ENCODE data around the gene OSBP2.

OSBP2 gene

DNA sequence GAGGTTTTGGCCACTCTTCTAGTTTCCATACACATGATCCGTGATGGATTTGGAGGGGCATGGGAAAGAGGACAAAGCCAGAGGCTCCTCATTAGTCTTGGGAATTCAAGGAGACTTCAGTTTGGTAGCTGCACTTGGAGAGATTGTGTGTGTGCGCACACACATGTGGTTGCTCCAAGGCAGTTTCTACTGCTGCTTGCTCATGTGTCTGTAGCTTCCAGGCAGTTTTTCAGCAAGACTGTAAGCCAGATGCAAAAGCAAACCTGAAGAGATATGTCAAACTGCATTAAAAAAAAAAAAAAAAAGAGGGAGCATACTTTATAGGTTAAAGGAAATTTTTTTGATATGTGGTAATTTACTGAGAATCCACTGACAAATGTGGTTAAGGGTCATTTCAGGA is 95.7 kb downstream of the OSBP2 start:
- DNase-seq (ENCODE audit: extremely low spot score): no peak
- TF ChIP-seq, protein P1, sequence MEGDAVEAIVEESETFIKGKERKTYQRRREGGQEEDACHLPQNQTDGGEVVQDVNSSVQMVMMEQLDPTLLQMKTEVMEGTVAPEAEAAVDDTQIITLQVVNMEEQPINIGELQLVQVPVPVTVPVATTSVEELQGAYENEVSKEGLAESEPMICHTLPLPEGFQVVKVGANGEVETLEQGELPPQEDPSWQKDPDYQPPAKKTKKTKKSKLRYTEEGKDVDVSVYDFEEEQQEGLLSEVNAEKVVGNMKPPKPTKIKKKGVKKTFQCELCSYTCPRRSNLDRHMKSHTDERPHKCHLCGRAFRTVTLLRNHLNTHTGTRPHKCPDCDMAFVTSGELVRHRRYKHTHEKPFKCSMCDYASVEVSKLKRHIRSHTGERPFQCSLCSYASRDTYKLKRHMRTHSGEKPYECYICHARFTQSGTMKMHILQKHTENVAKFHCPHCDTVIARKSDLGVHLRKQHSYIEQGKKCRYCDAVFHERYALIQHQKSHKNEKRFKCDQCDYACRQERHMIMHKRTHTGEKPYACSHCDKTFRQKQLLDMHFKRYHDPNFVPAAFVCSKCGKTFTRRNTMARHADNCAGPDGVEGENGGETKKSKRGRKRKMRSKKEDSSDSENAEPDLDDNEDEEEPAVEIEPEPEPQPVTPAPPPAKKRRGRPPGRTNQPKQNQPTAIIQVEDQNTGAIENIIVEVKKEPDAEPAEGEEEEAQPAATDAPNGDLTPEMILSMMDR (IDR thresholded peaks at IDR 0.05; ENCODE audit: control extremely low read depth, extremely low read depth, low read depth, missing control alignments): no peak
- POLR2A ChIA-PET: no interaction called here
- CTCF ChIA-PET: interaction anchor here (1.6 kb wide), 1 partner anchor 10 kb away, joined by 3 read pairs; no protein-coding TSS in a partner anchor

DNA sequence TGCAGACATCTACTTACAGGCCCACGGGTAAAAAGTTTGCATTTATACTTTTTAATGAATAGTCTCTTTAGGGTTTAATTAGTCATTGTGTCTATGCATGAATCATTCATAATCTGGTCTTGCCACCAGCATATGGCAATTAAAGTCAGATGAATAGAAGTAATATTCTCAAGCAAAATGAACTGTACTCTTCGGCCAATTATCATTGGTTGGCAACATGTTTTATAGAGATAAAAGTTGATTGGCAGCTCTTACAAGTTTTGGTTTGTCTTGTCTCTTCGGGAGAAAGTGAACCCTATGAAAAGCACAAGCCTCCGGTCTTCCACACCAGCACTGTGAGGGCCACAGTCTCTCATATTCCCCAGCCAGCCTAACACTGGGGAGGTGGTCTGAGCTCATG is 97.8 kb downstream of the OSBP2 start:
- ChIA-PET CTCF (no interaction called here), POLR2A (no interaction called here)
- TF ChIP-seq, protein P1 (IDR thresholded peaks at IDR 0.05; ENCODE audit: control extremely low read depth, extremely low read depth, low read depth, missing control alignments): no peak
- DNase-seq (ENCODE audit: extremely low spot score): no peak

DNA sequence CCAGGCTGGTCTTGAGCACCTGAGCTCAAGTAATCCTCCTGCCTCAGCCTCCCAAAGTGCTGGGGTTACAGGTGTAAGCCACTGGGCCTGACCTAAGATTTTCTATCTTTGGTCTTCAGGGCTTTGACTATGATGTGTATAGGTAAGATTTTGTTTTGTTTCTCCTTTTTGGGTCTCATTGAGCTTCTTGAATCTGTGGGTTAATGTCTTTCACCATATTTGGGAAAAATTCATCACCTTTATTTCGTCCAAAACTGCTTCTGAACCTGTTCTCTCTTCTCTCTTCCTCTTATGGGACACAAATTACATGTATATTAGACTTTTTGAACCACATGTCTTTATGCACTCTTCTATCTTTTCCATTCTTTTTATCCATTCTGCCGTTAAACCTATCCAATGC is 100.4 kb downstream of the OSBP2 start:
- ChIA-PET CTCF (interaction anchor here (1.1 kb wide), 1 partner anchor 32 kb away, joined by 3 read pairs; no protein-coding TSS in a partner anchor), POLR2A (no interaction called here)
- no peak for DNase-seq (ENCODE audit: extremely low spot score)
- TF ChIP-seq, protein P1 (IDR thresholded peaks at IDR 0.05; ENCODE audit: control extremely low read depth, extremely low read depth, low read depth, missing control alignments): no peak

DNA sequence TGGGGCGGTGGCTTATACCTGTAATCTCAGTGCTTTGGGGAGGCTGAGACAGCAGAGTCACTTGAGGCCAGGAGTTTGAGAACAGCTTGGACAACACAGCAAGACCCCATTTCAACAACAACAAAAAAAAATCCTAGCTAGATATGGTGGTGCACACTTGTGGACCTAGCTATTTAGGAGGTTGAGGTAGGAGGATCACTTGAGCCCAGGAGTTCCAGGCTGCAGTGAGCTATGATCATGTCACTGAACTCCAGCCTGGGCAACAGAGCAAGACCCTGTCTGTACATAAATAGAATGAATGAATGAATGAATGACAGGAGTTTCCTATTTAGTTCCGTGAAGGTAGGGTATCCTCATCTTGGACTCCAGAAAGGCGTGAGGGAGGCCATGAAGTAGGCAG is 107.0 kb downstream of the OSBP2 start:
- TF ChIP-seq, protein P1 (IDR thresholded peaks at IDR 0.05; ENCODE audit: control extremely low read depth, extremely low read depth, low read depth, missing control alignments): no peak
- DNase-seq (ENCODE audit: extremely low spot score): no peak
- POLR2A ChIA-PET: no interaction called here
- CTCF ChIA-PET: interaction anchor here (0.9 to 1.0 kb wide), 2 partner anchors 12 to 17 kb away, joined by 3 read pairs; no protein-coding TSS in a partner anchor

DNA sequence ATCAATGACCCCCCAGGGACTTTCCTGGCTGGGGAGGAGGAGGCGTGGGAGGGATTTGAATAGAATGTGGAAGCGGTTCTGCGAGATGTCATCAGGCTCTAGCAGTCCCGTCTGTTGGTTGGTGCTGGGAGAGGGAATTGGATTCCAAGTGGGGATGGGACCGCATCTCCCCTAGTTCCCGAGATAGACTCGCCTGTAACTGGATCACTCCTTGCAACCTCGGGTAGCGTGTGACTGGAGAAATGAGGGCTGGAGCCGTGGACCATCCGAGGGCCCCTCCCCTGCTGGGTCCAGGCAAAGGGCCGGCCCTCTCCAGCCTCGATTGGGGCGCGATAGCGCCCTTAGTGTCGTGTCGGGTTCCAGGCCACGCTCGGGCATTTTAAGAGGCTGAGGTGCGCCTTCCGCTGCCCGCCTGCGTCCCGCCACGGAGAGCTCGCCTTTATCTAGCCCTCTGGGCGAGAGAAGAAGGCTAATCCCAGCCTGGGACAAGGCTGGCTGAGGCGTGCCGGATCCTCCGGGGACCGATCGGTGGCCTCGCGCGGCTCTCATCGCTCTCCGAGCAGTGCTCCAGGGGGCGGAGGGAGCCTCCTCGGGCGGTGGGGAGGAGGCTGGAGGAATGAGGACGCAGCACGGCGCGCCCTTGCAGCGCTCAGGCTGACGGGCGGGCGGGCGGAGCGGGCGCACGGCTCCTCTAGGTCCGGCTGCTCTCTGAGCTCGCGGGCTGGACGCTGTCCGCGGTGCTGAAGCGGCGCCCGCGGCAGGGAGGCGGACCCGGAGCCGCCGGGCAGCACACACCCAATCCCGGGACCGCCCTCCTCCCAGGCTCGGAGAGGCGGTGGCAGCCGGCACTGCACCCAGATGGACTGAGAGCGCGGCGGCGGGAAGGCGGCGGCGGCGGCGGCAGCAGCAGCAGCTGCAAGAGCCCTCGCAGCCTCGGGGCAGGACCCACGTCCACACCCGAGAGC is 107.8 kb downstream of the OSBP2 start:
- CTCF ChIA-PET: no interaction called here

DNA sequence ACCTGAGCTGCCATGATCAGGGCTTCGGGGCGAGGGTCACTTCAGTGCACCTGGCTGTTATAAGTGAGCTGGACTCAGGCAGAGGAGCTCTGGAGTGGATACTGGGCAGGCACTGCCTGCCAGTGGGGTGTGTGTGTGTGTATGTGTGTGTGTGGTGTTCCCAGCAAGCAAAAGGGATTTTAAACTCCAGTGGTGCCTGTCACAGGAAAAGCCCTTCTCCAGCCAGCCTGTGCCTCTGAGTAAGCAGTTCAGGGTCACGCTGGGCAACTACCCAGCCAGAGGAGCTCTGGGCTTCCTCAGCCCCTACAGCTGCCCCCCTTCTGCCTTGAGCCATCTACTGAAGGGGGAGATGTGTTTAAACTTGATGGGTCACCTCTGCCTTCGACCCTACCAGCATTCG is 109.0 kb downstream of the OSBP2 start:
- ChIA-PET POLR2A (no interaction called here), CTCF (no interaction called here)
- DNase-seq (ENCODE audit: extremely low spot score): no peak
- TF ChIP-seq, protein P1 (IDR thresholded peaks at IDR 0.05; ENCODE audit: control extremely low read depth, extremely low read depth, low read depth, missing control alignments): no peak

More for the DNA sequence above, 107.8 kb downstream of the OSBP2 start:
- TF ChIP-seq, protein P1 (IDR thresholded peaks at IDR 0.05; ENCODE audit: control extremely low read depth, extremely low read depth, low read depth, missing control alignments): no peak
- POLR2A ChIA-PET: no interaction called here
- DNase-seq (ENCODE audit: extremely low spot score): peak; percentile 82

All from GM10248 (cell line).